G401.6 (cell line): Measurements from ENCODE around the gene NTM.

ENCODE experiments used
- FAIRE-seq: peaks from 2 replicates; lab custom pipeline; 2012; peaks lifted over from hg19 to GRCh38; lab: Jason Lieb, UNC

Gene NTM

GRCh38 chr11:131601586-131601985, 231.2 kb downstream of the NTM start:
- no peak for FAIRE-seq

- FAIRE-seq: no peak
Measured at GRCh38 chr11:131602431-131602830, 232.0 kb downstream of the NTM start.

DNA sequence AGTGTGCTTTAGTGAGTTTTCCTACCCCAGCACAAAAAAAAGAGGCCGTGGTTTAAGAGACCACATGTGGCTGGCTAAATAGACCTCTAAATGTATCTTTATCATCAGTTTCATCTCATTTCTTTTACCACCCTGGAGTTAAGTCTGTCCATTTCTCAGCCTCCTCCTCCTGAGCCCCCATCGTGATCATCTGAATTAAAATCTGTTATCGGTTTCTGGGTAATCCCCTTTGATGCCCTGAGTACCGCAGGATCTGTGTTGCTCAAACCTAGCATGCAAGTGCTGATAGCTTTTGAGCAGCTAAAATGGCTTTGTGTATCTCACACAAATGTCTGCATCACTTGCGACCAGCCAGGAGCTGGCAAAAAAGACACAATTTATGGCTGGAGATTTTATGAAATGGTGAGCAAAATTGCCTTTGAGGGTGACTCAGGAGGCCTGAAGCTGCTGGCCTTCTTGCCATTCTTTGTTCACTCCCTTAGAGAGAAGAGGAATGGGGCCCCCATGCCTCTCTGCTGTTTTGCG, 236.5 kb downstream of the NTM start:
- no peak for FAIRE-seq

DNA sequence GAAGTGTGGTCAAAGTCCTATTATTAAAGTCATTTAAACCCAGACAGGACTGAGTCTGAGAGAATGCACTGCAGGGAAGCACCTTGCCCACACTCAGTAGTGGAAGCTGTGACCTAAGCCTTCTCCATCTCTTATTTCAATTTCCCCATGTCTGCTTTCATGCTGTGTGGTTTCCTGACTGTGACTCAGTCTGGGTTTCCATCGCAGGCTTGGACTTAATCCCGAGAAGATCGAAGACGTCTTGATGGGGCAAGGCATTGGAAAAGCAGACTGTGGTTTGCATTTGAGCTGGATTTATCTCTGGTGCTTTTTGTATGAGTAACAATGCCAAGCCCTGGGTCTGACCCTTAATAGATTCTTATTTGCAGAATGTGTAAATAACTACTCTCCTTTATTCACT, 238.9 kb downstream of the NTM start:
- no peak for FAIRE-seq

GRCh38 chr11:131609921-131610320, 239.5 kb downstream of the NTM start:
- no peak for FAIRE-seq

DNA sequence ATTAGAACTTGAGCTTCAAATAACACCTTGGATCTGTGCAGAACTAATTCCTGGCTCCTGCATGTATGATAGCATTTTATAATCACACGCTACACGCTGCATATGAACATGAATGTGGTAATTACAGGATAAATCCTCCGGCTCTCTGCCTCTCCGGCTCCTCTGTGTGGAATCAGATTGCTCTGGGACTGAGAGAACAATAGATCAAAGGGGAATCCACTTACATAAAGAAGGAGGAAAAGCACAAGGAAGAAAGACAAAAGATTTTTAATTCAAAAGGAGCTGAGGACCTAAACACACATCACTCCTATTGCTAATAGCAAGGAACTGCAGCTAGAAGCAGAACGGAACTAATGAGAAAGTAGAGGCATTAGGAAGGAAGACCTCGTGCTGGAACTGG, 240.9 kb downstream of the NTM start:
- FAIRE-seq: no peak

GRCh38 chr11:131612533-131612932, 242.1 kb downstream of the NTM start:
- no peak for FAIRE-seq

DNA sequence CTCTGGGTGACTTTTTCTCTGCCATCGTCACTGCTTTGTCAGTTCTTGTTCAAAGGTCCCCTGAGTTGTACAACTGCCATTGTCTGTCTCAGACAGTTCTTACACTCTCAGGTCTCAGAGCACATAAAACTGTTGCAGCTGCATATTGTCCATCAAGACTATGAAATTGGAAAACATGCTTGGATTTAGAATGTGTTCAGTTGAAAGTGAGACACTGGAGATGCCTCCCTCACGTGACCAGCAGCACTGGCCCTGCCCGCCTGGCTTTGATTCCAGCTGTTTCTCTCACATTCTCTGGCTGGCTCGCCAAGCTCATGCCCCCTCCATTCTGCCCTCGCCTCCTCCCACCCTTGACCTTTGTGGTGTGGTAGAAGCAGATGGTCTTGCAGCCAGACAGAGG, 244.2 kb downstream of the NTM start:
- FAIRE-seq: no peak

DNA sequence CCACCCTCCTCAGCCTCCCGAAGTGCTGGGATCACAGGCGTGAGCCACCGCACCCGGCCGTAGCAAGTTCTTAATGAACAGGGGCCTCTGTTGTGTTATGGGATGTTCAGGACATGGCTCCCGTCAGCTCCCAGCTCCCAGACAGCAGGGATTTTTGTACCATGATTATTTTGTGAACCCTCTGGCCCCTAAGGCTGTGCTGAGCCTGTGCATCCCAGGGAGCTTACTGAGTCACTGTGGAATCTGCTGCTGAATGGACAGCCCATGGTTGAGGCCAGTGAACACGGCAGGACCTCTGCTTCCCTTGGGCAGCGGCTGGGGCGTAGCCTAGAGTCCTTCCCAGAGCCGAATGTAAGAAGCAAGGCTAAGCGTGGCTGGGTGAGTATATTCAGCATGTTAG, 245.2 kb downstream of the NTM start:
- no peak for FAIRE-seq

- no peak for FAIRE-seq
Measured at GRCh38 chr11:131616481-131617140, 246.2 kb downstream of the NTM start.

- FAIRE-seq: no peak
Measured at GRCh38 chr11:131618201-131618600, 247.8 kb downstream of the NTM start.

DNA sequence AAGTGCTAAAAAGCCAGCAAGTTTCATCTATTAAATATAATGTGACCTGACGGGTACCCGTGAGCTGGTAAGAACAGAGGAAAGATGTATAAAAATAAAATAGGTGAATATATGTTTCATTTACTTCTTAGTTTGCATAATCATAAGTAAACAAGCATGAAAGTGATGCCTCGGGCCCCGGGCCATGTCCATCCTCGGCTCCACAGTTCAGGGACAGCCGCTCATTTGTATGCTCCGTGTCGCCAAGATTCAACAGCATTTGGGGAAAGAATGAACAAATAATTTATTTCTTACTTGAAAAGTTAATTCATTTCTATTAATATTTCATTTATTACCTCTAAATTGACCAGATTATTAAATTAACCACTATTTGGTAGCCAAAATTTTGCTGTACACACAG, 251.8 kb downstream of the NTM start:
- FAIRE-seq: no peak

- FAIRE-seq: no peak
Measured at GRCh38 chr11:131624531-131624930, 254.1 kb downstream of the NTM start.

GRCh38 chr11:131626788-131627187, 256.4 kb downstream of the NTM start:
- no peak for FAIRE-seq

- no peak for FAIRE-seq
Measured at GRCh38 chr11:131628739-131629138, 258.3 kb downstream of the NTM start.

GRCh38 chr11:131629925-131630540, 259.6 kb downstream of the NTM start:
- FAIRE-seq: no peak

DNA sequence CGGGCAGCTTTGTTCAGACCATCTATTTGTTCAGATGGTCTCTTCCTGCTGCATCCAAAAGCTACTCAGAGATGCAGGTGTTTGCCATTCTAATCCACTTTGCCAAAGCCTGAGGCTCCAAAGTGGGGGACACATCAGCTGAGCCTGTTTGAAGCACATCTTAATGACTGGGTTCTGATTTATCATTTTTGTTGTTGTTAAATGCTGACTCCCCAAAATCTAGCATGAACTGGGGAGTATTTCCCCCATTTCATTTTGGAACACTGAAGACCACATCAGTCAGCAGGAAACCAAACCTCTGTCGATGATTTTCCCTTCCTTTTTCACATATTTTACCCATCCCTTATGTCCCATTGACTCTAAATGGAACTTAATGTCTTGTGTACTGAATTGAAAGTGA, 262.6 kb downstream of the NTM start:
- no peak for FAIRE-seq

- no peak for FAIRE-seq
Measured at GRCh38 chr11:131633921-131634715, 263.7 kb downstream of the NTM start.

DNA sequence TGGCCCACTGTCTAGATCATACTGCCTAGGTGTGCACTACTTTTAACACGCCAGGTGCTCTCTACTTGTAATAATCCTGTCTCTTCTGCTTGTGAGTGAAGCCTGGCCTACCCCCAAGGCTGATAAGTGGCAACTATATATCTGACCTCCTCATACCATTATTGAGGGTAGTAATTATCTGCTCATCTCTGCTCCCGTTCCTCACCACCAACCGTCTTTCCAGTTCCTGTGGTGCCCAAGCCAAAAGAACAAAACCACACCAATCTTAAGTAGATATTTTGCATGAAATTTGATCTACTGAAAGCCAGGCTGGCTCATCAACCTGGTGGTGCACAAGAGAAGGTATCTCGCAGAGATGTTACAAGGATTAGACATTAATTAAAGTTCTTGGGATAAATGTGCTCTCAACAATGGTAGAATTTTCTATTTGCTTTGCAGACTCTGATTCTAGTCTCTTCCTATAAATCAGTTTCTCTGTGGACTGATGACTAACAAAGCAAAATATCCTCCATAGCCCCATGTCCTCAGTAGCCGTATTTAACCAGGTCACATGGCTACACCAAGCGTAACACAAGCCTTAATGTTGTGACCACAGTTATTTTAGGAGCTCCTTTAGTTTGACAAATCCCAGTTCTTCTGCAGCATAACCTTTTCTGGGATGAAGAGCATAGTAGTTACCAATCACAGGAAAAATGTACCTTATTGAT, 267.2 kb downstream of the NTM start:
- FAIRE-seq: no peak

GRCh38 chr11:131638889-131639288, 268.5 kb downstream of the NTM start:
- FAIRE-seq: no peak

- FAIRE-seq: no peak
Measured at GRCh38 chr11:131640320-131640719, 269.9 kb downstream of the NTM start.

GRCh38 chr11:131642756-131643531, 272.5 kb downstream of the NTM start:
- no peak for FAIRE-seq
